ENCODE data around the gene LRP1B.

The LRP1B gene

GRCh38 chr2:140249821-140250220 is 1881.0 kb downstream of the LRP1B start:
- Histone ChIP-seq H3K4me3 (ENCODE audit: low read length, poor library complexity, severe bottlenecking) (no peak overlapping the region), H3K9me3 (ENCODE audit: insufficient read depth, low read depth, low read length) (no peaks in the 10 kb centered on the region), H3K36me3 (ENCODE audit: insufficient read depth, low read length) (no peaks in the 10 kb centered on the region), H3F3A (ENCODE audit: low read depth) (no peaks in the 10 kb centered on the region), H2AFZ (ENCODE audit: low read length) (no peak overlapping the region), H4K20me1 (ENCODE audit: insufficient read depth, low read length, poor library complexity, severe bottlenecking) (no peaks in the 10 kb centered on the region), H3K9me2 (replicated peaks; ENCODE audit: low read depth, low read length) (no peaks in the 10 kb centered on the region), H3K4me2 (ENCODE audit: low read depth, low read length, poor library complexity, severe bottlenecking) (no peak overlapping the region), H3K27me3 (ENCODE audit: insufficient read depth, low read length, poor library complexity, severe bottlenecking) (no peaks in the 10 kb centered on the region), H3K9ac (ENCODE audit: low read depth, low read length, poor library complexity, severe bottlenecking) (no peak overlapping the region), H3K79me2 (ENCODE audit: insufficient read depth, low read length) (no peaks in the 10 kb centered on the region), H3K4me1 (ENCODE audit: insufficient read depth, low read length, poor library complexity, severe bottlenecking) (no peaks in the 10 kb centered on the region)
- TF ChIP-seq, protein P1, sequence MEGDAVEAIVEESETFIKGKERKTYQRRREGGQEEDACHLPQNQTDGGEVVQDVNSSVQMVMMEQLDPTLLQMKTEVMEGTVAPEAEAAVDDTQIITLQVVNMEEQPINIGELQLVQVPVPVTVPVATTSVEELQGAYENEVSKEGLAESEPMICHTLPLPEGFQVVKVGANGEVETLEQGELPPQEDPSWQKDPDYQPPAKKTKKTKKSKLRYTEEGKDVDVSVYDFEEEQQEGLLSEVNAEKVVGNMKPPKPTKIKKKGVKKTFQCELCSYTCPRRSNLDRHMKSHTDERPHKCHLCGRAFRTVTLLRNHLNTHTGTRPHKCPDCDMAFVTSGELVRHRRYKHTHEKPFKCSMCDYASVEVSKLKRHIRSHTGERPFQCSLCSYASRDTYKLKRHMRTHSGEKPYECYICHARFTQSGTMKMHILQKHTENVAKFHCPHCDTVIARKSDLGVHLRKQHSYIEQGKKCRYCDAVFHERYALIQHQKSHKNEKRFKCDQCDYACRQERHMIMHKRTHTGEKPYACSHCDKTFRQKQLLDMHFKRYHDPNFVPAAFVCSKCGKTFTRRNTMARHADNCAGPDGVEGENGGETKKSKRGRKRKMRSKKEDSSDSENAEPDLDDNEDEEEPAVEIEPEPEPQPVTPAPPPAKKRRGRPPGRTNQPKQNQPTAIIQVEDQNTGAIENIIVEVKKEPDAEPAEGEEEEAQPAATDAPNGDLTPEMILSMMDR (conservative IDR thresholded peaks at IDR 0.05; ENCODE audit: low read length), result no peak
- TF ChIP-seq EZH2phosphoT487 (IDR thresholded peaks at IDR 0.05; ENCODE audit: borderline replicate concordance), result no peak

GRCh38 chr2:140248623-140249022 is 1882.2 kb downstream of the LRP1B start:
- no peaks in the 10 kb centered on the region for H3K9me2 ChIP-seq (replicated peaks; ENCODE audit: low read depth, low read length)
- TF ChIP-seq EZH2phosphoT487 (IDR thresholded peaks at IDR 0.05; ENCODE audit: borderline replicate concordance), result no peak
- TF ChIP-seq, protein P1 (conservative IDR thresholded peaks at IDR 0.05; ENCODE audit: low read length), result no peak
- H4K20me1 ChIP-seq (ENCODE audit: insufficient read depth, low read length, poor library complexity, severe bottlenecking), result no peaks in the 10 kb centered on the region

DNA sequence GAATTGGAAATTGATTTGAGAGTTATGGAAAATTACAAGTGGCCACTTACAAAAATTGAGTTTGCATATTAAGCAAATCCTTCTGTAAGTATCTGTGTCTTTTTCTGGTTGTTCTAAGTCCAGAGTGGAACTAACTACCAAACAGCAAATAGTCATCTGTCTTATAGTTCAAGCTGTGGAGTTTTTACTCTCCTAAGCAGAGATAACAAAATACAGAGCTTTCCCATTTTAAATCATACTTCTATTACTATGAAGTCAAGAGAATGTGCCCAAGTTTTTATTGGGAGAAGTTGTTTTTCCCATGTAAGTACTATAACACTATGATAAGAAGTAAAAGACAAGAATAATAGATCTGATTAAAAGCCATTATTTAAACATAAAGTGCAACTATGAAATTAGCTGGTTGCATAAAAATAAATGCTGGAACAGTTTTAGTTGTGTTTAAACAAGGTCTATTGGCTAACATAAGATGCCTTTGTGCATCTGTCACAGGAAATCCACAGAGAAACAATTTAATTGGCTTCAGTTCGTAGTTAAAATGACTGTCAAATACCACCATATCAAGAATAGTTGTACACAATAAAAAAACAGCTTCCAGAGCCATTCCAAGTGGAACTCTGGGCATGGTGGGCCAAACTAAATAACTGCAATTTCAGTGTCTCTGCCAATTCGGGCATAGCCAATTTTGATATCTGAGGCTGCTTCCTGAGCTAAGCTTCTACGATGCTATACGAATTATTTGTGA is 1883.2 kb downstream of the LRP1B start:
- Histone ChIP-seq H3K9ac (ENCODE audit: low read depth, low read length, poor library complexity, severe bottlenecking) (no peak overlapping the region), H2AFZ (ENCODE audit: low read length) (no peak overlapping the region), H4K20me1 (ENCODE audit: insufficient read depth, low read length, poor library complexity, severe bottlenecking) (no peaks in the 10 kb centered on the region), H3K9me2 (replicated peaks; ENCODE audit: low read depth, low read length) (no peaks in the 10 kb centered on the region), H3K27me3 (ENCODE audit: insufficient read depth, low read length, poor library complexity, severe bottlenecking) (no peaks in the 10 kb centered on the region), H3K9me3 (ENCODE audit: insufficient read depth, low read depth, low read length) (no peaks in the 10 kb centered on the region), H3F3A (ENCODE audit: low read depth) (no peaks in the 10 kb centered on the region), H3K79me2 (ENCODE audit: insufficient read depth, low read length) (no peaks in the 10 kb centered on the region), H3K36me3 (ENCODE audit: insufficient read depth, low read length) (no peaks in the 10 kb centered on the region), H3K4me3 (ENCODE audit: low read length, poor library complexity, severe bottlenecking) (no peak overlapping the region), H3K4me1 (ENCODE audit: insufficient read depth, low read length, poor library complexity, severe bottlenecking) (no peaks in the 10 kb centered on the region), H3K4me2 (ENCODE audit: low read depth, low read length, poor library complexity, severe bottlenecking) (no peak overlapping the region)
- no peak for TF ChIP-seq EZH2phosphoT487 (IDR thresholded peaks at IDR 0.05; ENCODE audit: borderline replicate concordance)
- TF ChIP-seq, protein P1 (conservative IDR thresholded peaks at IDR 0.05; ENCODE audit: low read length), result no peak

More at GRCh38 chr2:140248623-140249022, 1882.2 kb downstream of the LRP1B start:
- no peaks in the 10 kb centered on the region for H3K27me3 ChIP-seq (ENCODE audit: insufficient read depth, low read length, poor library complexity, severe bottlenecking)
- H2AFZ ChIP-seq (ENCODE audit: low read length), result no peak overlapping the region
- H3K79me2 ChIP-seq (ENCODE audit: insufficient read depth, low read length), result no peaks in the 10 kb centered on the region
- H3K4me3 ChIP-seq (ENCODE audit: low read length, poor library complexity, severe bottlenecking), result no peak overlapping the region
- H3K4me1 ChIP-seq (ENCODE audit: insufficient read depth, low read length, poor library complexity, severe bottlenecking), result no peaks in the 10 kb centered on the region
- no peak overlapping the region for H3K9ac ChIP-seq (ENCODE audit: low read depth, low read length, poor library complexity, severe bottlenecking)
- H3F3A ChIP-seq (ENCODE audit: low read depth), result no peaks in the 10 kb centered on the region
- H3K4me2 ChIP-seq (ENCODE audit: low read depth, low read length, poor library complexity, severe bottlenecking), result no peak overlapping the region
- no peaks in the 10 kb centered on the region for H3K9me3 ChIP-seq (ENCODE audit: insufficient read depth, low read depth, low read length)
- no peaks in the 10 kb centered on the region for H3K36me3 ChIP-seq (ENCODE audit: insufficient read depth, low read length)
